ENCODE results near the gene NCKAP5.

DNA sequence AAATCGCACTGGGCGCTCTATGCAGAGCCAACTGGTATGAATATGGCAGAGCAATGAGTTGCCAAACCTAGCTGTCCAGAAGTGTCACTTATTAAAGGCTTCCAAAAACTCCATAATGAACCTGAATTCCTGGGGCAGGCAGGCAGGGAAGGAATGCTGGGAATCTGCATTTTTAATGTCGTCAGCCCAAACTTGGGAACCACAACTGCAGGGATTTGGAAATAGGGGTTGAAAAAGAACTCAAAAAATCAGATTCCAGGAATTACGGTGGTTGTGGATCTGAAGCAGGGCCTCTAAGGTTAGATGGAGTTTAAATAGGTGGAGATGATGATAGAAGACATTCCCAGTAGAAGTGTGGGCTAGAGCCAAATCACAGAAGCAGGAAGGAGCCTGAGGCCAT, 15.0 kb downstream of the NCKAP5 start:
- TF ChIP-seq, protein P1, sequence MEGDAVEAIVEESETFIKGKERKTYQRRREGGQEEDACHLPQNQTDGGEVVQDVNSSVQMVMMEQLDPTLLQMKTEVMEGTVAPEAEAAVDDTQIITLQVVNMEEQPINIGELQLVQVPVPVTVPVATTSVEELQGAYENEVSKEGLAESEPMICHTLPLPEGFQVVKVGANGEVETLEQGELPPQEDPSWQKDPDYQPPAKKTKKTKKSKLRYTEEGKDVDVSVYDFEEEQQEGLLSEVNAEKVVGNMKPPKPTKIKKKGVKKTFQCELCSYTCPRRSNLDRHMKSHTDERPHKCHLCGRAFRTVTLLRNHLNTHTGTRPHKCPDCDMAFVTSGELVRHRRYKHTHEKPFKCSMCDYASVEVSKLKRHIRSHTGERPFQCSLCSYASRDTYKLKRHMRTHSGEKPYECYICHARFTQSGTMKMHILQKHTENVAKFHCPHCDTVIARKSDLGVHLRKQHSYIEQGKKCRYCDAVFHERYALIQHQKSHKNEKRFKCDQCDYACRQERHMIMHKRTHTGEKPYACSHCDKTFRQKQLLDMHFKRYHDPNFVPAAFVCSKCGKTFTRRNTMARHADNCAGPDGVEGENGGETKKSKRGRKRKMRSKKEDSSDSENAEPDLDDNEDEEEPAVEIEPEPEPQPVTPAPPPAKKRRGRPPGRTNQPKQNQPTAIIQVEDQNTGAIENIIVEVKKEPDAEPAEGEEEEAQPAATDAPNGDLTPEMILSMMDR (IDR thresholded peaks at IDR 0.05; ENCODE audit: control extremely low read depth in 1 of 3, insufficient read depth in 1 of 3, low read depth in 1 of 3, low read length in 3 of 3) = no peak
- TF ChIP-seq TBP (IDR thresholded peaks at IDR 0.05; ENCODE audit: low read depth, low read length) = no peak
- TF ChIP-seq SIN3A (conservative IDR thresholded peaks at IDR 0.05 in 1 of 2, IDR thresholded peaks at IDR 0.05 in 1 of 2; ENCODE audit: low read depth in 1 of 2, low read length in 2 of 2) = no peak
- no peak for TF ChIP-seq TAF1 (IDR thresholded peaks at IDR 0.05; ENCODE audit: low read depth, low read length)
- no peak for TF ChIP-seq EZH2 (IDR thresholded peaks at IDR 0.05; ENCODE audit: low read depth, low read length, severe bottlenecking)
- TF ChIP-seq FOSL1 (IDR thresholded peaks at IDR 0.05; ENCODE audit: insufficient read depth, low read depth, low read length) = no peak
- TF ChIP-seq JUND (IDR thresholded peaks at IDR 0.05; ENCODE audit: low read length) = no peak
- TF ChIP-seq MAFK (IDR thresholded peaks at IDR 0.05; ENCODE audit: low read depth, low read length) = no peak
- no peak for TF ChIP-seq ZNF274 (IDR thresholded peaks at IDR 0.05; ENCODE audit: borderline replicate concordance, extremely low read depth, low read length)
- no peak for TF ChIP-seq POLR2A (IDR thresholded peaks at IDR 0.05; ENCODE audit: control extremely low read depth in 1 of 2, low read depth in 2 of 2, low read length in 2 of 2)
- TF ChIP-seq CEBPB (IDR thresholded peaks at IDR 0.05; ENCODE audit: low read depth, low read length) = no peak
